Effector CD4-positive, alpha-beta T cell (primary cell): ENCODE measurements around the gene ZNF839.
"Not testable (repeated sequence)": the region's sequence is repeated elsewhere in the genome, so short reads cannot be mapped to it uniquely, and the experiment has no call there.

Source experiments
- DNase-seq: peaks from one replicate; pipeline ENCODE4 v3.0.0-alpha.2; 2020

The ZNF839 gene

DNA sequence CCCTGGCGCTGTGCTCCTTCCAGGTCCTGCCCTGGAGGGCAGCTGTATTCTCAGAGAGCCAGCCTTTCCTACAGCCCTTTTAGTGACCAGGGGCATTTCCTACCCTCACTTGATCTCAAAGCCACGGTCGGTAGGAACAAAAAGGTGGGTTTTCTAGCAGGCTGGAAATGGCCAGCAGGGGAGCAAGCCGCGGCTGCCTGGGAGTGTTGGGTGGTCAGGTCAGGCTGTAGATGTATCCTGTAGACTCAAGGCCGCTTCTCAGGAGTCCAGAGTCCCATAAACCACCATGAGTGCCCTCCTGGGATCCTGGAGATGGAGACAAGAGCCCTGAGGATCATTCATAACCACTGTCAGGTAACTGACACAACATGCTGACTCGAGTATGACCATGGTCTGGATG, 24.5 kb downstream of the ZNF839 start:
- no peak for DNase-seq

GRCh38 chr14:102344485-102344884, 24.9 kb downstream of the ZNF839 start:
- no peak for DNase-seq

GRCh38 chr14:102345232-102345631, 25.7 kb downstream of the ZNF839 start:
- no peak for DNase-seq

DNA sequence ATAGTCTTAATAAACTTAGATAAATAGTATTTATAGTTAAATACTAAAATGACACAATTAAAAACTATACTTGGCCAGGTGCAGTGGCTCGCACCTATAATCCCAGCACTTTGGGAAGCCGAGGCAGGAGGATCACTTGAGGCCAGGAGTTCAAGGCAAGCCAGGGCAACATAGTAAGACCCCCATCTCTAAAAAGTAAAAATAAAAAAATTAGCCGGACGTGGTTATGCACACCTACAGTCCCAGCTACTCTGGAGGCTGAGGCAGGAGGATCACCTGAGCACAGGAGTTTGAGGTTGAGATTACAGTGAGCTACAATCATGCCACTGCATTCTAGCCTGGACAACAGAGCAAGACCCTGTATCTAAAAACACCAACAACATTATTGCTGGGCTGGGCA, 27.1 kb downstream of the ZNF839 start:
- no peak for DNase-seq

DNA sequence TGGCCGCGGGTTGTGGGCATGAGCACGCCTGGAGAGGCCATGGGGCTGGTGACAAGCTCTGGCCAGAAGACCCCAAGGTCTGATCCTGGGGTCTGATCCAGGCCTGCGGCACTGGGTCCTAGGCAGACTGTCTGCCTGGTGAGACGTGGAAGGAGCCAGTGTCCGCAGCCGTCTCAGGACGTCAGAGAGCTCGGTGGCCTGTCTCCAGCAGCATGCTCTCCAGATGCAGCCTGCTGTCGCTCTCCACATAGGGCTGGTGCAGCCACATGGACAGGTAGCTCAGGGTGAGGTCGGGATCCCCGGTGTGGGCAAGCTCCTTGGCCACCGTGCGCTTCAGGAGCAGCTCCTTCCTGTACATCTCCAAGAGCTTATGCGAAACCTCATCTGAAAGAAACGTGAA, 28.8 kb downstream of the ZNF839 start:
- no peak for DNase-seq

- no peak for DNase-seq
Observed at GRCh38 chr14:102351023-102351422, 31.5 kb downstream of the ZNF839 start.

DNA sequence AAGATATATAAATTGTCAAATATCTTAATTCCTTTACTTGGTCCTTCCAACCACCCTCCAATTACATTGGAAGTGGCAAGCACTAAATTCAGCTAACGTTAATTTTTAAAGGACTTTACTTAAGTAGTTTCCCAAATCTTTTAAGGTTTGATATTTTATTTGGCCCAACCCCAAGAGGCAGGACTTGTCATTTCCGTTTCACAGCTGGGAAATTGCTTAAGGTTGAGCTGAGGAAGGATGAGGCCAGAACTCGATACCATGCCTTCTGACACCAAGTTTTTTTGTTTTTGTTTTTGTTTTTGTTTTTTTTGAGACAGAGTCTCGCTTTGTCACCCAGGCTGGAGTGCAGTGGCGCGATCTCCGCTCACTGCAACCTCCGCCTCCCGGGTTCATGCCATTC, 32.0 kb downstream of the ZNF839 start:
- not testable (repeated sequence) for DNase-seq

DNA sequence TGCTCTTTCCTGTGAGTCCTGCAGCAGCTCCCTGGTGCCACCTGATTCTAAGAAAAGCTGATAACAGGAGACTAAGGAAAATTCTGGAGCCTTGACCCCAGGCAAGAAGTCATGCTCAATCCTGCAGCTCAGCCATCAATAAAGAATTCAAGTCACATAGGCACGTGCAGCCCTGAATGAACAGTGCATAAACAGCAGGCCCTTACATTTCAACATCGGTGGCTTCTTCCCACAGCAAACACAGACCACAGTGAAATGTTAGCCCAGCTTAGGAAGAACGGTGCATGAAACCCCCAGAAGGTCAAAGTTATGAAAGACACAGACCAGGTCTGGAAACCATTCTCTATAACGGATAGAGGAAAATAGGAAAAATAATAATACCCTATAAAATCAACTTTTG, 32.7 kb downstream of the ZNF839 start:
- no peak for DNase-seq

DNA sequence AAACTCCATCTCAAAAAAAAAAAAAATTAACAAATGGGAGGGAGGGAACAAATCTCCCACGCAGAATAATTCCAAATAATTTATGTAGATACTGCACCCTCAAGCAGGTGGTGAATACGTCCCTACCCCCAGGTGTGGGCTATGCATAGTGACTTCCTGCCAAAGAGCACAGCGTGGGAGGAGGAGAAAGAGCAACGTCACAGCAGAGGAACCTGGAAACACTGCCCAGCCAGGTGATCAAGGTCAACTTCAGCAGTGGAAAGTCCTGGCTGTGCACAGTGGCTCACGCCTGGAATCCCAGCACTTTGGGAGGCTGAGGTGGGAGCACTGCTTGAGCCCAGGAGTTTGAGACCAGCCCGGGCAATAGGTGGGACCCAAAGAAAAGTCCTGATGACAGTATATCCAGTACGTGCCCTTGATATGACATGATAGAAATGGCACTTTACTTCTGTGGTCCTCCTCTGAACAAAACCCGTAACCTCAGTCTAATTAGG, 33.6 kb downstream of the ZNF839 start:
- DNase-seq, result no peak

GRCh38 chr14:102356280-102356679, 36.7 kb downstream of the ZNF839 start:
- DNase-seq, result no peak

- DNase-seq, result no peak
Observed at GRCh38 chr14:102359341-102359740, 39.8 kb downstream of the ZNF839 start.

GRCh38 chr14:102360388-102360787, 40.8 kb downstream of the ZNF839 start:
- DNase-seq, result no peak

- peak; percentile 15 for DNase-seq
Observed at GRCh38 chr14:102362084-102362483, 42.5 kb downstream of the ZNF839 start.

DNA sequence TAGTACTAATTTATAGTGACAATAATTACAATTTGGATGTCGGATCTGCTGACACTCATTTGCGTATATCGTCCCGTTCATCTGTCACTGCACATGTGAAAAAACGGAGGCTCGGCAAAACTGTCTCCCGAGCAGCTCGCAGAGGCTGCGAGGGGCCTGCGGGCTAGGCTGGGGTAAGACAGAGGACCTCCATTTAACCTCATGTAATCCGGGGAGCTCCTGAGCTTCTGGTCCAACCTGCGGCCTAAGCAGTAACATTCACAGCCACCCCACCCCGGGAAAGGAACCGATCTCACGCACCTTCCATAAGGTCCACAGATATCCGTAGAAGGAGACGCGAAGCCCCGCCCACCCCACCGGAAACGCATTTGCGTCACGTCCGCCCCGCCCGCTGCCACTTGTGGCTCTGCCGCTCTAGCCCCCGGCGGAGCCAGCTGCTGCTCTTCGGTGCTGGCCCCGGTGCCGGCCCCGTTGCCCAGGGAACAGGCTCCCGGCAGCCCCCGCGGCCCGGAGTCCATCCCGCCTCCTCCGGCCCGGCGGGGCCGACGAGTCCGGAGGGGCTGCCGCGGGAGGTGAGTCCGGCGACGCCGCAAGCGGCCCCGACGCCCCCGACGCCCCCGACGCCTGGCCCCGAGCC, 43.1 kb downstream of the ZNF839 start, which contains the start of the genes CINP and TECPR2:
Gene CINP (minus strand): TSS at position 346 of the 637 bp plus-strand sequence. CDS start 39 bp downstream, at position 307.
Gene TECPR2 (plus strand): TSS at position 397 of the 637 bp plus-strand sequence. CDS start 13,781 bp downstream, outside the sequence.
- DNase-seq, result peak; percentile 95

- peak; percentile 6 for DNase-seq
Observed at GRCh38 chr14:102363182-102363943, 43.8 kb downstream of the ZNF839 start.

GRCh38 chr14:102370305-102370809, 50.8 kb downstream of the ZNF839 start:
- no peak for DNase-seq

- no peak for DNase-seq
Observed at GRCh38 chr14:102371361-102371760, 51.8 kb downstream of the ZNF839 start.

DNA sequence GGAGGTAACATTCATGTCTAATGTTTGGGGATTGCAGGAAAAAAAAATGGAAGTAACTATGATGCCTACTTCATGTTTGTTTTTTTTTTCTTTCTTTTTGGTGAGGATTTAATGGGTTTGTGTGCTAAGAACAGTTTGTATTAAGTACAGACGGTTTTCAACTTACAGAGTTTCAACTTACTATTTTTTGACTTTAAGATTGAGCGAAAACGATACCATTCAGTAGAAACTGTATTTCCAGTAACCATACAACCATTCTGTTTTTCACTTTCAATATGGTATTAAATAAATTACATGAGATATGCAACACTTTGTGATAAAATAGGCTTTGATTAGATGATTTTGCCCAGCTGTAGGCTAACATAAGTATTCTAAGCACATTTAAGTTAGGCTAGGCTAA, 53.6 kb downstream of the ZNF839 start:
- DNase-seq, result no peak

- DNase-seq, result no peak
Observed at GRCh38 chr14:102374264-102374663, 54.7 kb downstream of the ZNF839 start.

GRCh38 chr14:102375119-102375518, 55.6 kb downstream of the ZNF839 start:
- no peak for DNase-seq

DNA sequence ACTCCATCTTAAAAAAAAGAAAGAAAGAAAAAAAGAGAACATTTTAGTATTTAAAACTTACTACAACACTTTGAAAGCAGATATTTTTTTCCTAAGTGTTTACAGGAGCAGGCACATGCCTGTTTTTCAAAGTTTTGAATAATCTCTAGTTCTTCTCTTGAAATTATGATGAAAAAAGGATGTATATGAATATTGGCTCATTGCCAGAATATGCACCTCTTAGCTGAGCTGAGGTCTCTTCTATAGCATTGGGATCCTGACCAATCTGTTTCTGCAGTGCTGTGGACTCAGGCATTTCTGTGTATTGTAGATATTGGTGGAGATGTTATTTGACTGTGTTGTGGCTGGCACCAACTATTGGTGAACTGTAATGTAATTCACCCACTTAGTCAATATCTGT, 58.1 kb downstream of the ZNF839 start:
- no peak for DNase-seq

GRCh38 chr14:102378830-102379229, 59.3 kb downstream of the ZNF839 start:
- DNase-seq, result no peak

- DNase-seq, result no peak
Observed at GRCh38 chr14:102387086-102387485, 67.5 kb downstream of the ZNF839 start.

GRCh38 chr14:102389246-102389645, 69.7 kb downstream of the ZNF839 start:
- no peak for DNase-seq
